Cardiac muscle cell (in vitro differentiated cells and primary cell): ENCODE results near the gene ARHGEF40. TPM values are rescaled to one million over a fixed set of nuclear protein-coding genes. Genes with fewer than 3 reads are reported as not detected.

ENCODE experiments used
- DNase-seq, 2 donors: peaks; one replicate each; pipeline versions ENCODE4 v3.0.0 to v3.0.0-alpha.2; 2010 to 2017; ENCODE audit warnings: low read depth in 1 of 2, low spot score in 1 of 2
- H3K27ac ChIP-seq: fragments of 200-600 bp; sonication (generic); 2 replicates; pipeline ENCODE4 v1.5.1; 2016
- H3K27me3 ChIP-seq: fragments of 200-600 bp; sonication (generic); 2 replicates; pipeline ENCODE4 v1.6.0; 2016; ENCODE audit warnings: control low read depth
- H3K36me3 ChIP-seq: fragments of 200-600 bp; sonication (generic); 2 replicates; pipeline ENCODE4 v1.5.1; 2016; ENCODE audit warnings: control low read depth
- H3K4me1 ChIP-seq: fragments of 200-600 bp; sonication (generic); 2 replicates; pipeline ENCODE4 v1.8.1; 2017; ENCODE audit warnings: low read depth, mild to moderate bottlenecking, mixed run types
- H3K4me3 ChIP-seq: fragments of 200-600 bp; sonication (generic); 2 replicates; pipeline ENCODE4 v1.5.1; 2016; ENCODE audit warnings: mild to moderate bottlenecking
- H3K9me3 ChIP-seq: fragments of 200-600 bp; sonication (generic); 2 replicates; pipeline ENCODE4 v1.5.1; 2017; ENCODE audit warnings: low read depth, mild to moderate bottlenecking, control low read depth
- CTCF ChIP-seq: IDR thresholded peaks from 2 replicates; pipeline ENCODE4 v1.5.1; 2012; ENCODE audit warnings: low read depth, mild to moderate bottlenecking, low read length
- polyA plus RNA-seq: library from polyadenylated mRNA; unstranded; fragments of >200 nt; fragmentation: Nextera tagmentation; extraction: Ambion mirVana; gene quantifications from 2 replicates; pipeline ENCODE4 v1.2.1, GENCODE V29; 2016
- total RNA-seq: library from RNA; depleted of rRNA; stranded (reverse); fragments of >200 nt; gene quantifications from 2 replicates; pipeline ENCODE4 v1.2.3, GENCODE V29; 2016

Gene ARHGEF40
- total and polyA plus RNA-seq, 2 experiments from 2014 or later: 26.4 to 41.7 TPM

DNA sequence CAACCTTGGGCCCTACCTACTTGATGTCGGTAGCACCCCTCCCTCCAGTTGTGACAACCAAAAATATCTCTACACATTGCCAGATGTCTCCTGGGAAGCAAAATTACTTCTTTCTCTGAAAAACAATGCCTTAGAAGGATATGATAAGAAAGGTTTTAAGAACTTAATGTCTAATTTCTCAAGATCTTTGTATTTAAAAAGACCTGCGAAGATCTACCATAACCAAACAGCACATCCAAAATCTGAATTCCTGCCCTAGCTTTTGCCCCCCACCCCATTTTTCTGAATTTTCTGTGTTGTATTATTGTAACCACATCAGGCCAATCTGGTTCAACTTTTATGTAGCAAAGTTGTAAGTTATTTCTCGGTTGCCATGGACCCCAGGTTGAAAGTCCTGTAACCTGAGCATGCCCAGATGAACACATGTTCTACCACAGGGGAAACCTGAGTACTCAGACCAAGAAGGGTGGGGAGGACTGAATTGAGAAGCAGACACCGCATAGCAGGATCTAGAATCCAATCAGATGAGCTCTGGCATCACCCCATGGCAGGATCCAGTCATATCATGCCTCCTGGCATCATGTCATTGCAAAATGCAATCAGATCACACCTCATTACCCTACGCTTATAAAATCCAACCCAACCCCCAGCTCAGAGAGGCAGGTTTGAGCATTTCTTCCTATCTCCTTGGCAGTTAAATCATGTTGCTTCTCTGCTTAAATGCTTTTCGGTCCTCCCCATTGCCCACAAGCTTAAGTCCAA lies 39.5 kb downstream of the ARHGEF40 start:
- H3K4me3 ChIP-seq: no peak overlapping the region
- peaks cover 10% of the 10 kb centered on the region for H3K4me1 ChIP-seq
- no peaks in the 10 kb centered on the region for H3K27me3 ChIP-seq
- H3K9me3 ChIP-seq: no peaks in the 10 kb centered on the region
- no peaks in the 10 kb centered on the region for H3K36me3 ChIP-seq
- no peak for DNase-seq
- no peak overlapping the region for H3K27ac ChIP-seq
- no peak for TF ChIP-seq CTCF

DNA sequence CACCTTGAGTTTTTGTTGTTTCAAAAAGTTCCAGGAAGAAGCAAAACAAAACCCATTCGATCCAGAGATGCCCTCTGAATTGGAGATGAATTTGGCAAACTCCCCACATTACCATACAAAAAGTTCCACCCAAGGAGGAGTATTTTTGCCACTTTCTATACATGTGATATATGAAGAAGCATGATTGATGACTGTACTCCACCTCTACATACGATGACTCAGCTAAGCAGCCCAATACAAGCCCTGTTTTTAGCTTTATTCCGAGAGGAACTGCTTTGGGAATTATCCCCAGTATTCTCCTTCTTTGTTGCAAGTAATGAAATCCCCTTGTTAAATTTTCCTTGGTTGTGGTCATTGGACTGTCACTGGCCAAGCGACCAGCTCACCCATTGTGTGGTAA lies 42.2 kb downstream of the ARHGEF40 start:
- Histone ChIP-seq H3K27ac (no peak overlapping the region), H3K36me3 (no peaks in the 10 kb centered on the region), H3K4me3 (no peak overlapping the region), H3K4me1 (no peaks in the 10 kb centered on the region), H3K27me3 (no peaks in the 10 kb centered on the region), H3K9me3 (no peaks in the 10 kb centered on the region)
- no peak for DNase-seq
- no peak for TF ChIP-seq CTCF

DNA sequence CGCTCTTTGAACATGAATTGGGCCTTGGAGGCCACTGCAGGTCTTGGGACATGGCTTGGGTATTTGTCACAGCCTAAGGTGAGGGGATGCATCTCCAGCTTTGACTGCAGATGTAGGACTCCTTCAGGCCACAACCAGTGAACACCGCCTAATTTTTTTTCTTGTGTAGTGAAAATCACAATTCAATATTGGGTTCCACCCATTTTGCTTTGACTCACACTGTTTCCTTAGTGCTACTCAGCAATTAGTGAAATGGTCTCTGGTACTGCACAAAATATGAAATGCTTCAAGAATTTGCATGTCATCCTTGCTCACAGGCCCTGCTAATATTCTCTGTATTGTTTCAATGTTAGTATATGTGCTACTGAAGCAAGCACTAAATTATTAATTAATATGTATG lies 43.3 kb downstream of the ARHGEF40 start:
- Histone ChIP-seq H3K9me3 (no peaks in the 10 kb centered on the region), H3K27ac (no peak overlapping the region), H3K27me3 (no peaks in the 10 kb centered on the region), H3K4me1 (no peaks in the 10 kb centered on the region), H3K4me3 (no peak overlapping the region), H3K36me3 (no peaks in the 10 kb centered on the region)
- TF ChIP-seq CTCF: no peak
- no peak for DNase-seq

DNA sequence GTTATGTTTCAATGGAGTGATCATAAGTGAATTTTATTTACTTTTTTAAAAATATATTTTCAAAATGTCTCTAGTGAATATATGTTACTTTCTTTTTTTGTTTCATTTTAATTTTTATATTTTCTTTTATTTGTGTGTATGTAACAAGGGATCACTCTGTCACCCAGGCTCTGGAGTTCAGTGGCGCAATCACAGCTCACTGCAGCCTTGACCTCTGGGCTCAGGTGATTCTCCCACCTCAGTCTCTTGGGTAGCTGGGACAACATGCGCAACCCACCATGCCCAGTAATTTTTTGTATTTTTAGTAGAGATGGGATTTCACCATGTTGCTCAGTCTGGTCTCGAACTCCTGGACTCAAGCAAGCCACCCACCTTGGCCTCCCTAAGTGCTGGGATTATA lies 48.8 kb downstream of the ARHGEF40 start:
- no peaks in the 10 kb centered on the region for H3K9me3 ChIP-seq
- no peak for TF ChIP-seq CTCF
- H3K4me1 ChIP-seq: no peaks in the 10 kb centered on the region
- no peak overlapping the region for H3K27ac ChIP-seq
- DNase-seq: no peak
- no peaks in the 10 kb centered on the region for H3K27me3 ChIP-seq
- H3K36me3 ChIP-seq: no peaks in the 10 kb centered on the region
- no peak overlapping the region for H3K4me3 ChIP-seq

- no peak overlapping the region for H3K27ac ChIP-seq
- no peaks in the 10 kb centered on the region for H3K36me3 ChIP-seq
- no peaks in the 10 kb centered on the region for H3K9me3 ChIP-seq
- DNase-seq: no peak
- H3K4me1 ChIP-seq: no peaks in the 10 kb centered on the region
- no peak overlapping the region for H3K4me3 ChIP-seq
- no peaks in the 10 kb centered on the region for H3K27me3 ChIP-seq
- TF ChIP-seq CTCF: no peak
These were observed 50.6 kb downstream of the ARHGEF40 start for GRCh38 chr14:21120686-21121085.
